Uterus (tissue), 2 donors: Measurements from ENCODE around the gene TCF12.

Source experiments
- CTCF ChIP-seq, 4 experiments: fragments of 200-600 bp in 2 of 4; fragments of 450-650 bp in 2 of 4; sonication (generic) in 2 of 4; IDR thresholded peaks; one replicate each; pipeline ENCODE4 v1.5.1; 2016 to 2019; ENCODE audit warnings: antibody characterized with exemption in 4 of 4, mild to moderate bottlenecking in 2 of 4, moderate library complexity in 1 of 4
- POLR2A ChIP-seq, 2 donors: fragments of 450-650 bp; IDR thresholded peaks; one replicate each; pipeline ENCODE4 v1.6.1; 2016; ENCODE audit warnings: antibody characterized with exemption in 2 of 2, mild to moderate bottlenecking in 1 of 2, moderate library complexity in 1 of 2

- TF ChIP-seq CTCF (IDR thresholded peaks at IDR 0.05) (no peak), POLR2A (IDR thresholded peaks at IDR 0.05) (no peak)
Observed at GRCh38 chr15:57010724-57011123, 92.3 kb downstream of the TCF12 start.
